K562 (cell line): Measurements from ENCODE around the gene G2E3.

ENCODE experiments used
- CREM ChIP-seq: IDR thresholded peaks from 2 replicates; pipeline ENCODE4 v1.6.1; 2014; ENCODE audit warnings: antibody characterized with exemption, low read depth
- EZH2 ChIP-seq: IDR thresholded peaks from 2 replicates; pipeline ENCODE4 v1.6.1; 2012; ENCODE audit warnings: low read depth, mild to moderate bottlenecking, inconsistent platforms, low read length, borderline replicate concordance
- PCBP1 ChIP-seq: fragments of 200-400 bp; formaldehyde crosslinking; IDR thresholded peaks from 2 replicates; pipeline ENCODE4 v1.6.1; 2018; ENCODE audit warnings: mild to moderate bottlenecking, low read depth, low read length; ENCODE audit not compliant: poor library complexity, severe bottlenecking
- PHB2 ChIP-seq: fragments of 450-650 bp; IDR thresholded peaks from 2 replicates; pipeline ENCODE4 v1.6.1; 2017; ENCODE audit warnings: low read depth
- POLR2A ChIP-seq: fragments of 450-650 bp; conservative IDR thresholded peaks from 2 replicates; pipeline ENCODE4 v1.6.1; 2016
- TAF9B ChIP-seq: fragments of 450-650 bp; IDR thresholded peaks from 2 replicates; pipeline ENCODE4 v1.6.1; 2018; ENCODE audit warnings: mild to moderate bottlenecking; ENCODE audit not compliant: partially characterized antibody
- ZNF589 ChIP-seq: fragments of 200-800 bp; sonication (Bioruptor generic); IDR thresholded peaks from 2 replicates; pipeline ENCODE4 v1.6.1; 2016; ENCODE audit warnings: low read depth, missing genetic modification characterization, missing compliant biosample characterization
- TF ChIP-seq, protein P1 (sequence below): sonication (generic); formaldehyde crosslinking; IDR thresholded peaks from 2 replicates; pipeline ENCODE4 v1.4.0; 2020; ENCODE audit warnings: mild to moderate bottlenecking, missing genetic modification reagents
- TF ChIP-seq, protein P2 (sequence below), 2 experiments: fragments of 450-650 bp in 1 of 2; sonication (generic) in 1 of 2; formaldehyde crosslinking in 1 of 2; IDR thresholded peaks in 1 of 2; conservative IDR thresholded peaks in 1 of 2; 2 replicates each; pipeline versions ENCODE4 v1.6.1 to v1.8.1; 2016 to 2023; ENCODE audit warnings: mild to moderate bottlenecking in 2 of 2, moderate library complexity in 2 of 2, inconsistent platforms in 1 of 2, missing genetic modification reagents in 1 of 2
- TF ChIP-seq, protein P3 (sequence below), 3 experiments: IDR thresholded peaks in 2 of 3; conservative IDR thresholded peaks in 1 of 3; 2 replicates each; pipeline ENCODE4 v1.5.1; 2011 to 2012; ENCODE audit warnings: low read length in 3 of 3, mild to moderate bottlenecking in 3 of 3, control low read depth in 2 of 3, improper control_type of control experiment in 1 of 3, inconsistent platforms in 1 of 3, low read depth in 1 of 3, mixed read lengths in 1 of 3, moderate library complexity in 1 of 3; ENCODE audit not compliant: insufficient read depth in 2 of 3

DNA sequence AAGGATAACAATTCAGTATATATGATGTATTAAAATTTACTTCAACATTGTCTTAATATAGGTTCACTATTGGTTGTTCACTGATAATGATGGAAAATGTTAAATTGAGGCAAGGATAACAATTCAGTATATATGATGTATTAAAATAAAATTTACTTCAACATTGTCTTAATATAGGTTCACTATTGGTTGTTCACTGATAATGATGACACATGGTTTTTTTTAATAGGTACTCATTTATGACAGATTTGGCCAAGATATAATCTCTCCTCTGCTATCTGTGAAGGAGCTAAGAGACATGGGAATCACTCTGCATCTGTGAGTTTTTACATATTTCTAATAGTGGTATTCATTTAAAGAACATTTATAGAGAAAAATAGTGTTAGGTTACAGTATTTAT, 71.3 kb downstream of the G2E3 start:
- TF ChIP-seq TAF9B (no peak), POLR2A (no peak), EZH2 (no peak), CREM (no peak), PHB2 (no peak), ZNF589 (no peak), PCBP1 (no peak)
- TF ChIP-seq, protein P1, sequence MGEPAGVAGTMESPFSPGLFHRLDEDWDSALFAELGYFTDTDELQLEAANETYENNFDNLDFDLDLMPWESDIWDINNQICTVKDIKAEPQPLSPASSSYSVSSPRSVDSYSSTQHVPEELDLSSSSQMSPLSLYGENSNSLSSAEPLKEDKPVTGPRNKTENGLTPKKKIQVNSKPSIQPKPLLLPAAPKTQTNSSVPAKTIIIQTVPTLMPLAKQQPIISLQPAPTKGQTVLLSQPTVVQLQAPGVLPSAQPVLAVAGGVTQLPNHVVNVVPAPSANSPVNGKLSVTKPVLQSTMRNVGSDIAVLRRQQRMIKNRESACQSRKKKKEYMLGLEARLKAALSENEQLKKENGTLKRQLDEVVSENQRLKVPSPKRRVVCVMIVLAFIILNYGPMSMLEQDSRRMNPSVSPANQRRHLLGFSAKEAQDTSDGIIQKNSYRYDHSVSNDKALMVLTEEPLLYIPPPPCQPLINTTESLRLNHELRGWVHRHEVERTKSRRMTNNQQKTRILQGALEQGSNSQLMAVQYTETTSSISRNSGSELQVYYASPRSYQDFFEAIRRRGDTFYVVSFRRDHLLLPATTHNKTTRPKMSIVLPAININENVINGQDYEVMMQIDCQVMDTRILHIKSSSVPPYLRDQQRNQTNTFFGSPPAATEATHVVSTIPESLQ (CRISPR knock-in tag) = no peak
- TF ChIP-seq, protein P2, sequence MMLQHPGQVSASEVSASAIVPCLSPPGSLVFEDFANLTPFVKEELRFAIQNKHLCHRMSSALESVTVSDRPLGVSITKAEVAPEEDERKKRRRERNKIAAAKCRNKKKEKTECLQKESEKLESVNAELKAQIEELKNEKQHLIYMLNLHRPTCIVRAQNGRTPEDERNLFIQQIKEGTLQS (IDR thresholded peaks at IDR 0.05) = no peak
- TF ChIP-seq, protein P2 (CRISPR knock-in tag; conservative IDR thresholded peaks at IDR 0.05) = no peak
- TF ChIP-seq, protein P3, sequence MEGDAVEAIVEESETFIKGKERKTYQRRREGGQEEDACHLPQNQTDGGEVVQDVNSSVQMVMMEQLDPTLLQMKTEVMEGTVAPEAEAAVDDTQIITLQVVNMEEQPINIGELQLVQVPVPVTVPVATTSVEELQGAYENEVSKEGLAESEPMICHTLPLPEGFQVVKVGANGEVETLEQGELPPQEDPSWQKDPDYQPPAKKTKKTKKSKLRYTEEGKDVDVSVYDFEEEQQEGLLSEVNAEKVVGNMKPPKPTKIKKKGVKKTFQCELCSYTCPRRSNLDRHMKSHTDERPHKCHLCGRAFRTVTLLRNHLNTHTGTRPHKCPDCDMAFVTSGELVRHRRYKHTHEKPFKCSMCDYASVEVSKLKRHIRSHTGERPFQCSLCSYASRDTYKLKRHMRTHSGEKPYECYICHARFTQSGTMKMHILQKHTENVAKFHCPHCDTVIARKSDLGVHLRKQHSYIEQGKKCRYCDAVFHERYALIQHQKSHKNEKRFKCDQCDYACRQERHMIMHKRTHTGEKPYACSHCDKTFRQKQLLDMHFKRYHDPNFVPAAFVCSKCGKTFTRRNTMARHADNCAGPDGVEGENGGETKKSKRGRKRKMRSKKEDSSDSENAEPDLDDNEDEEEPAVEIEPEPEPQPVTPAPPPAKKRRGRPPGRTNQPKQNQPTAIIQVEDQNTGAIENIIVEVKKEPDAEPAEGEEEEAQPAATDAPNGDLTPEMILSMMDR (IDR thresholded peaks at IDR 0.05 in 2 of 3, conservative IDR thresholded peaks at IDR 0.05 in 1 of 3; ENCODE audit: insufficient read depth in 2 of 3, low read depth in 1 of 3, low read length in 3 of 3) = no peak
